22Rv1 (cell line): ENCODE data around the gene ASXL3.

ENCODE experiments used
- H3K27ac ChIP-seq: fragments of 450-650 bp; 2 replicates; pipeline ENCODE4 v1.5.1; 2017
- ZFX ChIP-seq: fragments of 450-650 bp; IDR thresholded peaks from 2 replicates; pipeline ENCODE4 v1.6.1; 2017; ENCODE audit warnings: antibody characterized with exemption, borderline replicate concordance
- TF ChIP-seq, protein P1 (sequence below): fragments of 450-650 bp; IDR thresholded peaks from 2 replicates; pipeline ENCODE4 v1.5.1; 2017; ENCODE audit warnings: mild to moderate bottlenecking

ASXL3 gene

DNA sequence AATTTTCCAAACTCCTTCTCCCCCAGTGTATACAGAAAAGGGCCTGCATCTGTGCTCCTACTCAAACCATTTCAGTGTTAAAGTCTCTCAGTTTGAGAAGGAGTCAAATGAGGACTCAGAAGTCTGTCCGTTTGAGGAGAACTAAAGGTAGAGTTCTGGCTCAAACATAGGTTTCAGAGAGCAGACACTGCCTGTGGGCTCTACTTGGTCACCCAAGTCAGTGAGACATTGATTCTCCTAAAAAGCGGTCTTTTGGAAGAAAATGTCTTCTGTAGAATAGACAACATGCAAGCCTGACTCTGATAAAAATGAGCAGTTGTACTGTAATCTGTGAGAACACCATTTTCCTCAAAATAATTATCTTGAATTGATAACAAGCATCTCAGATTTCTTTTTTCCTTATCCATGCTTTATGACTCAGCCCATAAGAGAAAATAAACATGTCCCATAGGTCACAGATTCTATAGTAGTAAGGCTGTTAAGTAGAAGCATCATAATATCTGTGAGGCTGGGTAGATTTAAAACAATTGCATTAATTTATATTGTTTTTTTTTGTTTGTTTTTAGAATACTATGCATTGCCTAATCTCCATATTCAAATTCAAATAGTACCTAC lies 82.8 kb downstream of the ASXL3 start:
- no peak overlapping the region for H3K27ac ChIP-seq

DNA sequence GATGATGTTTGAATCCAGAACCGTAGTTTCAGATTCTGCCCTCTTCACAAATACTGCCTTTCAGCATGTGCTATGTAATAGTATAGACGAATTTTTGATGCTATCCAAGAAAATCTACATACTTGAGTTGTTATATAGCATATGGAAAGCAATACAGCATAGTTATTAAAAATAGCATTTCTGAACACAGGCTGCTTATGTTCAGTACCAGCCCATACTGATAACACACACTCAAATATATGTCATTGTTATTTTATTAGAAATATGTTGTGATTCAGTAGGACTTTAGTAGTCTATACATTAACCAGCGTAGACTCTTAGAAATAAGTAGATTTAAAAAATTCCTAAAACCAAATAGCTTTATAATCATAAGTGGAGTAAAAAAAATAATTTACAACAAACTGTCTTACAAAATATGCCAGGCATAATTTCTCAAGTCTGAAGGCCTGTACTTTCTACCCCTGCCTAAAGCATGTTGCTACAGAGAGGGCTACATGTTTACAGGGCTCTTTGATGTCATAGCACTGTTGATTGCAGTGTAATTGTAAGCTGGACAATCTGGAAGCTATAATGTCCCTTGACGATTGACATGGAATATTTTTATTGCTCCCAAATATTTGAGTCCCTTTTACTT lies 86.3 kb downstream of the ASXL3 start:
- H3K27ac ChIP-seq = no peak overlapping the region
- TF ChIP-seq, protein P1, sequence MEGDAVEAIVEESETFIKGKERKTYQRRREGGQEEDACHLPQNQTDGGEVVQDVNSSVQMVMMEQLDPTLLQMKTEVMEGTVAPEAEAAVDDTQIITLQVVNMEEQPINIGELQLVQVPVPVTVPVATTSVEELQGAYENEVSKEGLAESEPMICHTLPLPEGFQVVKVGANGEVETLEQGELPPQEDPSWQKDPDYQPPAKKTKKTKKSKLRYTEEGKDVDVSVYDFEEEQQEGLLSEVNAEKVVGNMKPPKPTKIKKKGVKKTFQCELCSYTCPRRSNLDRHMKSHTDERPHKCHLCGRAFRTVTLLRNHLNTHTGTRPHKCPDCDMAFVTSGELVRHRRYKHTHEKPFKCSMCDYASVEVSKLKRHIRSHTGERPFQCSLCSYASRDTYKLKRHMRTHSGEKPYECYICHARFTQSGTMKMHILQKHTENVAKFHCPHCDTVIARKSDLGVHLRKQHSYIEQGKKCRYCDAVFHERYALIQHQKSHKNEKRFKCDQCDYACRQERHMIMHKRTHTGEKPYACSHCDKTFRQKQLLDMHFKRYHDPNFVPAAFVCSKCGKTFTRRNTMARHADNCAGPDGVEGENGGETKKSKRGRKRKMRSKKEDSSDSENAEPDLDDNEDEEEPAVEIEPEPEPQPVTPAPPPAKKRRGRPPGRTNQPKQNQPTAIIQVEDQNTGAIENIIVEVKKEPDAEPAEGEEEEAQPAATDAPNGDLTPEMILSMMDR = no peak
- no peak for TF ChIP-seq ZFX

More for the DNA sequence above, 82.8 kb downstream of the ASXL3 start:
- TF ChIP-seq, protein P1 = no peak
- TF ChIP-seq ZFX = no peak

DNA sequence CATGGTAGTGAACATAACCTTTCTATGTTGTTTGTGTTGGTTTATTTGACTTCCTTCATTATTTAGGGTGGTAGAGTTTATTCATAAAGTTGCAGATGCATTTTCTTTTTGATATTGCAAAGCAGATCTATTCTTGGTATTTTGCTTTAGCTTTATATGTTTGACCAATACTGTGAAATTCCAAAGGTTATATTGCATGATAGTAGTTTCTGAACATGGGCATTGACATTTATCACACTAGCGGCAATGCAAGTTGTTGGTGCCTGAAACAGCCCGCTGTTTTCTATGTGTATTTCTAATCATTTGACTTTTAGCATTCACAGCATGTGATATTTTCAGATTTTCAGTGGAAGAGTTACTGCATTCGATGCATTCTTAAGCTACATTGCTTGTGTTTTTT lies 87.2 kb downstream of the ASXL3 start:
- H3K27ac ChIP-seq = no peak overlapping the region
- TF ChIP-seq, protein P1 = no peak
- no peak for TF ChIP-seq ZFX

DNA sequence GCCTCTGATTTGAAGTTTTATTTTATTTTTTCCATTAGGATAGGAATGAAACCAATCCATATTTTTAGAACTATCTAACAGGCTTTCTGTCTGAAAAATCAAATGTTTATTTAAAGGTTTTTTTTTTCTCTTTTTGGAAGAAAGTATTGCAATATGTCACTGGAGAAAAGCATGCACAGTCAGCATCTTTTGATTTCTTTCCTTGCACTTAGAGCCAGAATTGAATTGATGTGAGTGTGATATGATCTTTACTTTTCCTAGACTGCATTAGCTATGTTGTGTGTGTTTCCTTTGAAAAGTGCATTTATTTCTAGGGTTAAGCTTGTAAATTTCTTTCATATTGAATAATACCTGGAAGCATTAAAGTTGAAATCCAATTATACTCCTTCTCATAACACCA lies 87.6 kb downstream of the ASXL3 start:
- no peak for TF ChIP-seq ZFX
- TF ChIP-seq, protein P1 = no peak
- H3K27ac ChIP-seq = no peak overlapping the region

DNA sequence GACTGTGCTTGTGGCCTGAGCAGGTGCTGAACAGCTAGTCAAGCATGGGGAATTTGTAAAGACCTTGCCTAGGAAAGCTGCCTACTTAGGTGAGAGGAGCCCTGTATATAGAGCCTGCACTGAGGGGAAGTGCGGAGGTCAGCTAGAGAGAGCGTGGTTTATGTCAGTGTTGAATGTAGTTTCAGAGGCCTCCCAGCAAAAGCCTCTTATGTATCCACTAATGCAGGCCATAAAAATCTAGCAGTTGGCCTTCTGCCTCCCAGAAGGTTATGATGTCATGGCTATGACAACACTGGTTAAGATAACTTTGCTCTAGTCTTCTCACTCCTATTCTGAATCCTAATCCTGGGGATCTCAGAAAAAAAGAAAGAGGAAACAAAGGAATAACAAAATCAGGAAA lies 88.9 kb downstream of the ASXL3 start:
- no peak overlapping the region for H3K27ac ChIP-seq
- TF ChIP-seq ZFX = no peak
- TF ChIP-seq, protein P1 = no peak

DNA sequence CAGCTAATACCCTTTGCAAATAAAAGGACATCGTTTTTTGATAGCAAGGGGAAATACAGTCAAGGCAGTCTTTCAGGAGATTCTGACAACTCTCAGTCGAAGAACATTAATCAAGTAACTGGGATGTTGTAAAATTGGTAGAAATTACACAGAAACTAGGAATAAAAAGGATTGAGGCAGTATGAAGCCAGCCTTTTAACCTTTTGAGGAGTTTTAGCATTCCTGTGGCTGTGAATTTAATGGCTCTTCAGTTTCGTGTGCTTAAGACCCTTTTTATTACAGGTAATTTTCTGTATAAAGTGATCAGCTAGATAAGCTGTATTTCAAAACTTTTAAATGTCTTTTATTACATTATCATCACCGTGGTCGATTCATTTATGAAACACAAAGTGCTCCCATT lies 91.6 kb downstream of the ASXL3 start:
- TF ChIP-seq, protein P1 = no peak
- TF ChIP-seq ZFX = no peak
- H3K27ac ChIP-seq = no peak overlapping the region

DNA sequence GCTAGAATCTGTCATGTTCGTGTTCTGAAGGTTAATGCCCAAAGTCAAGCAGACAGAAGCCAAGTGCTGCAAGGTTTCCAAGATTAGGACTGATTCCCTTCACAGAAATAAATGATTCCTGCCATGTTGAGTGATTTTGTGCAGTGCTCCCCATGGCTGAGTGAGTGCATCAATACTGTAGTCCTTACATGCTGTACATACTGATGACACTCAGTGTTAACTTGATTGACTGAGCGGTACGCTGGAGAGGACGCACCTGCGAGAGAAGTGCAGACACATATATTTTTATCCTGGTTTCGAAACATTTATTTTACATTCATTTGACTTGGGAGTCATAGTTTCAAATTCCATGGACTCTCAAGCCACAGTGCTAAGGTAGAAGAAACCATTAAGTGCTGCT lies 92.0 kb downstream of the ASXL3 start:
- no peak overlapping the region for H3K27ac ChIP-seq
- TF ChIP-seq ZFX = no peak
- TF ChIP-seq, protein P1 = no peak
